OCI-LY1 (cell line): ENCODE measurements around the gene ITIH5.

ENCODE experiments used
- H2AFZ ChIP-seq: fragments of 200-600 bp; sonication (generic), shearing (Covaris generic); 2 replicates; pipeline ENCODE4 v1.6.0; 2014; ENCODE audit warnings: antibody characterized with exemption, mild to moderate bottlenecking, low read length
- H3F3A ChIP-seq: fragments of 200-600 bp; sonication (generic), shearing (Covaris generic); 2 replicates; pipeline ENCODE4 v1.6.0; 2014; ENCODE audit warnings: mild to moderate bottlenecking, antibody characterized with exemption, low read length, moderate library complexity; ENCODE audit not compliant: insufficient read depth
- H3K27ac ChIP-seq: fragments of 200-600 bp; sonication (generic); 2 replicates; pipeline ENCODE4 v1.5.1; 2014; ENCODE audit warnings: low read length, mixed run types, mild to moderate bottlenecking, low read depth; ENCODE audit not compliant: poor library complexity, severe bottlenecking
- H3K27me3 ChIP-seq: fragments of 200-600 bp; sonication (generic); 2 replicates; pipeline ENCODE4 v1.6.0; 2014; ENCODE audit warnings: antibody characterized with exemption, mild to moderate bottlenecking, low read length, moderate library complexity; ENCODE audit not compliant: insufficient read depth
- H3K36me3 ChIP-seq: fragments of 200-600 bp; sonication (generic); 2 replicates; pipeline ENCODE4 v1.6.1; 2014; ENCODE audit warnings: mild to moderate bottlenecking, antibody characterized with exemption, low read length, moderate library complexity, mixed read lengths; ENCODE audit not compliant: insufficient read depth
- H3K4me1 ChIP-seq: fragments of 200-600 bp; sonication (generic); 2 replicates; pipeline ENCODE4 v1.5.1; 2014; ENCODE audit warnings: mild to moderate bottlenecking, low read length, moderate library complexity; ENCODE audit not compliant: insufficient read depth, severe bottlenecking
- H3K4me2 ChIP-seq: fragments of 200-600 bp; sonication (generic), shearing (Covaris generic); 2 replicates; pipeline ENCODE4 v1.6.1; 2014; ENCODE audit warnings: low read length
- H3K4me3 ChIP-seq: fragments of 200-600 bp; sonication (generic); 2 replicates; pipeline ENCODE4 v1.5.1; 2014; ENCODE audit warnings: low read length, low read depth, mild to moderate bottlenecking, mixed read lengths; ENCODE audit not compliant: poor library complexity, severe bottlenecking
- H3K79me2 ChIP-seq: fragments of 200-600 bp; shearing (Covaris generic); 2 replicates; pipeline ENCODE4 v1.6.1; 2016; ENCODE audit warnings: mixed run types, low read length, mixed read lengths; ENCODE audit not compliant: insufficient read depth
- H3K9ac ChIP-seq: fragments of 200-600 bp; sonication (generic), shearing (Covaris generic); 2 replicates; pipeline ENCODE4 v1.6.1; 2014; ENCODE audit warnings: mild to moderate bottlenecking, low read length, mixed read lengths
- H3K9me2 ChIP-seq: fragments of 200-600 bp; sonication (generic), shearing (Covaris generic); 2 replicates; pipeline ENCODE4 v1.6.1; 2014; ENCODE audit warnings: low read depth, mild to moderate bottlenecking, low read length, mixed read lengths
- H3K9me3 ChIP-seq: fragments of 200-600 bp; shearing (Covaris generic); 2 replicates; pipeline ENCODE4 v1.6.1; 2014; ENCODE audit warnings: low read length, mixed read lengths
- H4K20me1 ChIP-seq: fragments of 200-600 bp; sonication (generic), shearing (Covaris generic); 2 replicates; pipeline ENCODE4 v1.6.0; 2016; ENCODE audit warnings: mild to moderate bottlenecking, low read length; ENCODE audit not compliant: insufficient read depth
- CTCF ChIP-seq: fragments of 200-600 bp; sonication (generic), shearing (Covaris generic); IDR thresholded peaks from 2 replicates; pipeline ENCODE4 v1.5.1; 2017; ENCODE audit warnings: mild to moderate bottlenecking, antibody characterized with exemption, low read length, moderate library complexity, mixed read lengths
- EZH2 ChIP-seq: fragments of 200-600 bp; sonication (generic), shearing (Covaris generic); IDR thresholded peaks from 2 replicates; pipeline ENCODE4 v1.8.0; 2017; ENCODE audit warnings: borderline replicate concordance, mixed run types, mild to moderate bottlenecking, antibody characterized with exemption, low read length, moderate library complexity, mixed read lengths

ITIH5 gene

GRCh38 chr10:7551289-7551688 lies 115.5 kb downstream of the ITIH5 start:
- H3K4me2 ChIP-seq = no peak overlapping the region
- H3K4me3 ChIP-seq = no peak overlapping the region
- H3K79me2 ChIP-seq = no peaks in the 10 kb centered on the region
- no peaks in the 10 kb centered on the region for H3K9me2 ChIP-seq
- no peaks in the 10 kb centered on the region for H3K36me3 ChIP-seq
- no peaks in the 10 kb centered on the region for H3K4me1 ChIP-seq
- H3K27me3 ChIP-seq = no peaks in the 10 kb centered on the region
- TF ChIP-seq EZH2 (no peak), CTCF (no peak)
- H4K20me1 ChIP-seq = no peaks in the 10 kb centered on the region
- H3K9me3 ChIP-seq = no peaks in the 10 kb centered on the region
- no peak overlapping the region for H3K9ac ChIP-seq
- no peak overlapping the region for H2AFZ ChIP-seq
- H3F3A ChIP-seq = no peaks in the 10 kb centered on the region
- no peak overlapping the region for H3K27ac ChIP-seq

- Histone ChIP-seq H3K4me1 (no peaks in the 10 kb centered on the region), H3F3A (no peaks in the 10 kb centered on the region), H3K4me3 (no peak overlapping the region), H4K20me1 (no peaks in the 10 kb centered on the region), H3K27me3 (no peaks in the 10 kb centered on the region), H3K9me2 (no peaks in the 10 kb centered on the region), H3K9me3 (no peaks in the 10 kb centered on the region), H3K4me2 (no peak overlapping the region), H2AFZ (no peak overlapping the region), H3K79me2 (no peaks in the 10 kb centered on the region), H3K27ac (no peak overlapping the region), H3K36me3 (no peaks in the 10 kb centered on the region), H3K9ac (no peak overlapping the region)
- TF ChIP-seq CTCF (no peak), EZH2 (no peak)
These were observed 116.8 kb downstream of the ITIH5 start for GRCh38 chr10:7550013-7550412.

GRCh38 chr10:7547829-7548228 lies 118.9 kb downstream of the ITIH5 start:
- Histone ChIP-seq H3K27me3 (no peaks in the 10 kb centered on the region), H3K4me2 (no peak overlapping the region), H3K36me3 (no peaks in the 10 kb centered on the region), H2AFZ (no peak overlapping the region), H3K4me3 (no peak overlapping the region), H3K9ac (no peak overlapping the region), H3K27ac (no peak overlapping the region), H4K20me1 (no peaks in the 10 kb centered on the region), H3K4me1 (no peaks in the 10 kb centered on the region), H3K9me2 (no peaks in the 10 kb centered on the region), H3F3A (no peaks in the 10 kb centered on the region), H3K79me2 (no peaks in the 10 kb centered on the region), H3K9me3 (no peaks in the 10 kb centered on the region)
- no peak for TF ChIP-seq EZH2
- no peak for TF ChIP-seq CTCF
